ENCODE measurements around the gene SYNPR. TPM values are rescaled to one million over a fixed set of nuclear protein-coding genes. Genes with fewer than 3 reads are reported as not detected.

The SYNPR gene
- total RNA-seq, 1 experiment from 2014 or later: not detected

DNA sequence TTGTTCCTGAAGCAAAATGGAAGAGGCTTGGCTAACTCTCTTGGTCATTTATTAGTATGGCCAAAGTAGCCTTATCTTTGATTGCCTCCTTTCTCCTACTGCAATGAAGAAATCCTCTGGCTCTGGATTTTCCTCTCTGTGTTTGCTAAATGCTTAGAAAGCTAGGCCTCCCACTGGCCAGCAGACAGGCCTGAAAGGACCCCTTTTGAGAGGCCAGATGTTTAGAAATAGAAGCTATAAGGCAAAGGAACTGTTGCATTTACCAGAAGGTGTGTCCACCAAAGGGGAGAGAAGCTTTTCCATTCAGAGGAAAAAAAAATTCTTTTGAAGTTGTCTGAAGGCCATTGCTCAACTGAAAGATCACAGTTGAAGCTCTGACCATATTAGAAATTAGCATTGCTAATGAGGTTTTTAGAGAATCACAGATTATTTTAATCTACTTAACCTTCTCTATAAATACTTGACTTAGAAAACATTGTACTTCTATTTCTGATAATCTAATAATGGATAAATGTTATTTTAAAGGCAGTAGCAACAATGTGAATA is 160.8 kb downstream of the SYNPR start:
- CTCF ChIA-PET: no interaction called here

GRCh38 chr3:63441262-63441661 is 163.2 kb downstream of the SYNPR start:
- Histone ChIP-seq H3K4me3 (ENCODE audit: low read length) (no peak overlapping the region), H3K27ac (ENCODE audit: low read length) (no peak overlapping the region), H3F3A (ENCODE audit: low read length, unreplicated experiment) (no peaks in the 10 kb centered on the region), H3K9ac (ENCODE audit: low read length) (no peak overlapping the region), H4K20me1 (ENCODE audit: low read length) (no peaks in the 10 kb centered on the region), H3K27me3 (ENCODE audit: low read length) (peaks cover 32% of the 10 kb centered on the region), H3K4me2 (ENCODE audit: low read length) (no peak overlapping the region), H3K9me2 (replicated peaks; ENCODE audit: low read length) (no peaks in the 10 kb centered on the region), H3K9me3 (ENCODE audit: low read length) (no peaks in the 10 kb centered on the region), H3K4me1 (ENCODE audit: insufficient read depth, low read length) (no peaks in the 10 kb centered on the region), H3K36me3 (ENCODE audit: low read depth, low read length) (no peaks in the 10 kb centered on the region), H2AFZ (ENCODE audit: low read length) (no peak overlapping the region), H3K79me2 (ENCODE audit: low read length) (no peaks in the 10 kb centered on the region)
- POLR2A ChIA-PET (ENCODE audit: unreplicated experiment): no interaction called here
- BruUV-seq (replicated peaks): no TSS peak
- intact Hi-C loops (cut with micrococcal nuclease): no loop called here
- CTCF ChIA-PET: no interaction called here
- TF ChIP-seq CTCF (conservative IDR thresholded peaks at IDR 0.05; ENCODE audit: low read depth, low read length) (no peak), EZH2 (IDR thresholded peaks at IDR 0.05; ENCODE audit: low read length, unreplicated experiment) (no peak), EZH2phosphoT487 (IDR thresholded peaks at IDR 0.05; ENCODE audit: borderline replicate concordance, low read length) (no peak)
- no peak for ATAC-seq
- DNase-seq: no peak

More for the DNA sequence above, 160.8 kb downstream of the SYNPR start:
- intact Hi-C loops (cut with micrococcal nuclease): no loop called here
- Histone ChIP-seq H3K27me3 (ENCODE audit: low read length) (peaks cover 32% of the 10 kb centered on the region), H3K4me1 (ENCODE audit: insufficient read depth, low read length) (no peaks in the 10 kb centered on the region), H4K20me1 (ENCODE audit: low read length) (no peaks in the 10 kb centered on the region), H3K9me2 (replicated peaks; ENCODE audit: low read length) (no peaks in the 10 kb centered on the region), H3K36me3 (ENCODE audit: low read depth, low read length) (no peaks in the 10 kb centered on the region), H2AFZ (ENCODE audit: low read length) (no peak overlapping the region), H3K9ac (ENCODE audit: low read length) (no peak overlapping the region), H3K27ac (ENCODE audit: low read length) (no peak overlapping the region), H3K4me3 (ENCODE audit: low read length) (no peak overlapping the region), H3K9me3 (ENCODE audit: low read length) (no peaks in the 10 kb centered on the region), H3K4me2 (ENCODE audit: low read length) (no peak overlapping the region), H3F3A (ENCODE audit: low read length, unreplicated experiment) (no peaks in the 10 kb centered on the region), H3K79me2 (ENCODE audit: low read length) (no peaks in the 10 kb centered on the region)
- BruUV-seq (replicated peaks): no TSS peak
- ATAC-seq: no peak
- TF ChIP-seq EZH2 (IDR thresholded peaks at IDR 0.05; ENCODE audit: low read length, unreplicated experiment) (no peak), CTCF (conservative IDR thresholded peaks at IDR 0.05; ENCODE audit: low read depth, low read length) (no peak), EZH2phosphoT487 (IDR thresholded peaks at IDR 0.05; ENCODE audit: borderline replicate concordance, low read length) (no peak)
- DNase-seq: no peak
- POLR2A ChIA-PET (ENCODE audit: unreplicated experiment): no interaction called here

DNA sequence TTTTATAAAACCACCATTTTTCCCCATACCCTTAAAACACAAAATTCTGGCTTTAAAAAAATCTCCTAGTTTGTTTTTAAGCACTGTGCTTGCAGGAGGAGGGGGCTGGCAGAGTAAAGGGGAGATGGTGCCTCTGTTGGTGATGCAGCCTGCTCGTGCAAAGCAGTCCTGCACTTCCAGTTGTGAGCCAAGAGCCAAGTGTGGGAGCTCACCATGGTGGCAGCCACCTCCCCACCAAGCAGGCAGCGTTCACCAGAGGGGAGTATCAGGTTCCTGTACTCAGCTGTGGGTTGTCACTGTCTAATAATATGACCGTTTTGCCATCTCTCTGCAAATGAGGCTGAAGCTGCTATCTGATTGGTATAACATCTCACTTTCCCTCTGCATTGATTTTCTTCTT is 164.8 kb downstream of the SYNPR start:
- Histone ChIP-seq H3K36me3 (ENCODE audit: low read depth, low read length) (no peaks in the 10 kb centered on the region), H3K4me2 (ENCODE audit: low read length) (no peak overlapping the region), H3K4me3 (ENCODE audit: low read length) (no peak overlapping the region), H3K4me1 (ENCODE audit: insufficient read depth, low read length) (no peaks in the 10 kb centered on the region), H3K27ac (ENCODE audit: low read length) (no peak overlapping the region), H4K20me1 (ENCODE audit: low read length) (no peaks in the 10 kb centered on the region), H3K27me3 (ENCODE audit: low read length) (peaks cover 28% of the 10 kb centered on the region), H3K9me2 (replicated peaks; ENCODE audit: low read length) (no peaks in the 10 kb centered on the region), H3K9me3 (ENCODE audit: low read length) (no peaks in the 10 kb centered on the region), H2AFZ (ENCODE audit: low read length) (no peak overlapping the region), H3F3A (ENCODE audit: low read length, unreplicated experiment) (no peaks in the 10 kb centered on the region), H3K79me2 (ENCODE audit: low read length) (no peaks in the 10 kb centered on the region), H3K9ac (ENCODE audit: low read length) (no peak overlapping the region)
- no TSS peak for BruUV-seq (replicated peaks)
- intact Hi-C loops (cut with micrococcal nuclease): no loop called here
- DNase-seq (no peak), ATAC-seq (no peak)
- TF ChIP-seq EZH2 (IDR thresholded peaks at IDR 0.05; ENCODE audit: low read length, unreplicated experiment) (no peak), EZH2phosphoT487 (IDR thresholded peaks at IDR 0.05; ENCODE audit: borderline replicate concordance, low read length) (no peak), CTCF (conservative IDR thresholded peaks at IDR 0.05; ENCODE audit: low read depth, low read length) (no peak)
- ChIA-PET CTCF (no interaction called here), POLR2A (ENCODE audit: unreplicated experiment) (no interaction called here)

All from PC-3 (cell line).